ENCODE results near the gene AKAP6.

AKAP6 gene

GRCh38 chr14:32430326-32430725, 101.2 kb downstream of the AKAP6 start:
- H3K27ac ChIP-seq (ENCODE audit: low read depth, low read length), result no peak overlapping the region
- H3K9me3 ChIP-seq (ENCODE audit: insufficient read depth, low read depth, low read length), result no peaks in the 10 kb centered on the region
- H3K9ac ChIP-seq (ENCODE audit: low read depth, low read length), result no peak overlapping the region
- 87% methylated on average over 4 of the region's 4 CpGs for WGBS
- no peaks in the 10 kb centered on the region for H3K27me3 ChIP-seq (ENCODE audit: insufficient read depth, low read length)
- H3K4me3 ChIP-seq (ENCODE audit: low read length), result no peak overlapping the region
- H3K4me1 ChIP-seq (ENCODE audit: insufficient read depth, low read length), result peaks cover 40% of the 10 kb centered on the region
- H3K36me3 ChIP-seq (ENCODE audit: insufficient read depth, low read length), result no peaks in the 10 kb centered on the region

- Histone ChIP-seq H3K9ac (ENCODE audit: low read depth, low read length) (no peak overlapping the region), H3K9me3 (ENCODE audit: insufficient read depth, low read depth, low read length) (no peaks in the 10 kb centered on the region), H3K27me3 (ENCODE audit: insufficient read depth, low read length) (no peaks in the 10 kb centered on the region), H3K27ac (ENCODE audit: low read depth, low read length) (no peak overlapping the region), H3K4me1 (ENCODE audit: insufficient read depth, low read length) (peaks cover 23% of the 10 kb centered on the region; the same call in 1 of the 2 replicates), H3K4me3 (ENCODE audit: low read length) (no peak overlapping the region), H3K36me3 (ENCODE audit: insufficient read depth, low read length) (no peaks in the 10 kb centered on the region)
- 98% methylated on average over 7 of the region's 8 CpGs for WGBS
Measured at GRCh38 chr14:32432813-32433538, 103.9 kb downstream of the AKAP6 start.

GRCh38 chr14:32434180-32434579, 105.1 kb downstream of the AKAP6 start:
- peaks cover 11% of the 10 kb centered on the region; the same call in 1 of the 2 replicates for H3K4me1 ChIP-seq (ENCODE audit: insufficient read depth, low read length)
- WGBS, result 82% methylated on average over 2 of the region's 2 CpGs
- H3K27me3 ChIP-seq (ENCODE audit: insufficient read depth, low read length), result no peaks in the 10 kb centered on the region
- no peak overlapping the region for H3K9ac ChIP-seq (ENCODE audit: low read depth, low read length)
- H3K27ac ChIP-seq (ENCODE audit: low read depth, low read length), result no peak overlapping the region
- H3K4me3 ChIP-seq (ENCODE audit: low read length), result no peak overlapping the region
- H3K9me3 ChIP-seq (ENCODE audit: insufficient read depth, low read depth, low read length), result no peaks in the 10 kb centered on the region
- H3K36me3 ChIP-seq (ENCODE audit: insufficient read depth, low read length), result no peaks in the 10 kb centered on the region

- Histone ChIP-seq H3K27ac (ENCODE audit: low read depth, low read length) (no peak overlapping the region), H3K4me3 (ENCODE audit: low read length) (no peak overlapping the region), H3K4me1 (ENCODE audit: insufficient read depth, low read length) (peaks cover 6% of the 10 kb centered on the region; the same call in 1 of the 2 replicates), H3K36me3 (ENCODE audit: insufficient read depth, low read length) (no peaks in the 10 kb centered on the region), H3K27me3 (ENCODE audit: insufficient read depth, low read length) (no peaks in the 10 kb centered on the region), H3K9ac (ENCODE audit: low read depth, low read length) (no peak overlapping the region), H3K9me3 (ENCODE audit: insufficient read depth, low read depth, low read length) (no peaks in the 10 kb centered on the region)
Measured at GRCh38 chr14:32434880-32435279, 105.8 kb downstream of the AKAP6 start.

- 0 out of 2 replicates have a peak, but pooled peaks cover under 1% of the 10 kb centered on the region for H3K4me1 ChIP-seq (ENCODE audit: insufficient read depth, low read length)
- no peaks in the 10 kb centered on the region for H3K27me3 ChIP-seq (ENCODE audit: insufficient read depth, low read length)
- H3K4me3 ChIP-seq (ENCODE audit: low read length), result no peak overlapping the region
- H3K27ac ChIP-seq (ENCODE audit: low read depth, low read length), result no peak overlapping the region
- WGBS, result 94% methylated on average over 2 of the region's 2 CpGs
- H3K36me3 ChIP-seq (ENCODE audit: insufficient read depth, low read length), result no peaks in the 10 kb centered on the region
- no peaks in the 10 kb centered on the region for H3K9me3 ChIP-seq (ENCODE audit: insufficient read depth, low read depth, low read length)
- H3K9ac ChIP-seq (ENCODE audit: low read depth, low read length), result no peak overlapping the region
Measured at GRCh38 chr14:32435411-32435810, 106.3 kb downstream of the AKAP6 start.

GRCh38 chr14:32436993-32437392, 107.9 kb downstream of the AKAP6 start:
- H3K36me3 ChIP-seq (ENCODE audit: insufficient read depth, low read length), result no peaks in the 10 kb centered on the region
- H3K9ac ChIP-seq (ENCODE audit: low read depth, low read length), result no peak overlapping the region
- WGBS, result 100% methylated on average over 1 of the region's 1 CpG

GRCh38 chr14:32438517-32438916, 109.4 kb downstream of the AKAP6 start:
- Histone ChIP-seq H3K9ac (ENCODE audit: low read depth, low read length) (no peak overlapping the region), H3K27ac (ENCODE audit: low read depth, low read length) (no peak overlapping the region), H3K4me1 (ENCODE audit: insufficient read depth, low read length) (no peaks in the 10 kb centered on the region), H3K36me3 (ENCODE audit: insufficient read depth, low read length) (no peaks in the 10 kb centered on the region), H3K4me3 (ENCODE audit: low read length) (no peak overlapping the region), H3K9me3 (ENCODE audit: insufficient read depth, low read depth, low read length) (no peaks in the 10 kb centered on the region), H3K27me3 (ENCODE audit: insufficient read depth, low read length) (no peaks in the 10 kb centered on the region)
- WGBS, result 97% methylated on average over 1 of the region's 1 CpG

More at GRCh38 chr14:32436993-32437392, 107.9 kb downstream of the AKAP6 start:
- no peak overlapping the region for H3K27ac ChIP-seq (ENCODE audit: low read depth, low read length)
- H3K4me3 ChIP-seq (ENCODE audit: low read length), result no peak overlapping the region
- H3K4me1 ChIP-seq (ENCODE audit: insufficient read depth, low read length), result no peaks in the 10 kb centered on the region
- no peaks in the 10 kb centered on the region for H3K9me3 ChIP-seq (ENCODE audit: insufficient read depth, low read depth, low read length)
- H3K27me3 ChIP-seq (ENCODE audit: insufficient read depth, low read length), result no peaks in the 10 kb centered on the region

GRCh38 chr14:32443890-32444661, 115.0 kb downstream of the AKAP6 start:
- no peaks in the 10 kb centered on the region for H3K4me1 ChIP-seq (ENCODE audit: insufficient read depth, low read length)

GRCh38 chr14:32447371-32447770, 118.3 kb downstream of the AKAP6 start:
- Histone ChIP-seq H3K9me3 (ENCODE audit: insufficient read depth, low read depth, low read length) (no peaks in the 10 kb centered on the region), H3K9ac (ENCODE audit: low read depth, low read length) (no peak overlapping the region), H3K4me1 (ENCODE audit: insufficient read depth, low read length) (no peaks in the 10 kb centered on the region), H3K4me3 (ENCODE audit: low read length) (no peak overlapping the region), H3K27me3 (ENCODE audit: insufficient read depth, low read length) (no peaks in the 10 kb centered on the region), H3K36me3 (ENCODE audit: insufficient read depth, low read length) (no peaks in the 10 kb centered on the region), H3K27ac (ENCODE audit: low read depth, low read length) (no peak overlapping the region)
- WGBS, result 100% methylated on average over 1 of the region's 3 CpGs

More at GRCh38 chr14:32443890-32444661, 115.0 kb downstream of the AKAP6 start:
- no peak overlapping the region for H3K27ac ChIP-seq (ENCODE audit: low read depth, low read length)
- no peaks in the 10 kb centered on the region for H3K9me3 ChIP-seq (ENCODE audit: insufficient read depth, low read depth, low read length)
- no peak overlapping the region for H3K4me3 ChIP-seq (ENCODE audit: low read length)
- no peaks in the 10 kb centered on the region for H3K27me3 ChIP-seq (ENCODE audit: insufficient read depth, low read length)
- WGBS, result 93% methylated on average over 3 of the region's 3 CpGs
- H3K9ac ChIP-seq (ENCODE audit: low read depth, low read length), result no peak overlapping the region
- no peaks in the 10 kb centered on the region for H3K36me3 ChIP-seq (ENCODE audit: insufficient read depth, low read length)

GRCh38 chr14:32449648-32450047, 120.5 kb downstream of the AKAP6 start:
- no peaks in the 10 kb centered on the region for H3K36me3 ChIP-seq (ENCODE audit: insufficient read depth, low read length)
- H3K9me3 ChIP-seq (ENCODE audit: insufficient read depth, low read depth, low read length), result no peaks in the 10 kb centered on the region
- H3K4me3 ChIP-seq (ENCODE audit: low read length), result no peak overlapping the region
- 82% methylated on average over 1 of the region's 1 CpG for WGBS
- no peak overlapping the region for H3K9ac ChIP-seq (ENCODE audit: low read depth, low read length)
- no peaks in the 10 kb centered on the region for H3K27me3 ChIP-seq (ENCODE audit: insufficient read depth, low read length)
- no peaks in the 10 kb centered on the region for H3K4me1 ChIP-seq (ENCODE audit: insufficient read depth, low read length)
- H3K27ac ChIP-seq (ENCODE audit: low read depth, low read length), result no peak overlapping the region

GRCh38 chr14:32450919-32451675, 122.0 kb downstream of the AKAP6 start:
- H3K27ac ChIP-seq (ENCODE audit: low read depth, low read length), result no peak overlapping the region
- WGBS, result 83% methylated on average over 1 of the region's 2 CpGs
- no peaks in the 10 kb centered on the region for H3K4me1 ChIP-seq (ENCODE audit: insufficient read depth, low read length)
- H3K36me3 ChIP-seq (ENCODE audit: insufficient read depth, low read length), result no peaks in the 10 kb centered on the region
- no peaks in the 10 kb centered on the region for H3K27me3 ChIP-seq (ENCODE audit: insufficient read depth, low read length)
- H3K9me3 ChIP-seq (ENCODE audit: insufficient read depth, low read depth, low read length), result no peaks in the 10 kb centered on the region
- no peak overlapping the region for H3K9ac ChIP-seq (ENCODE audit: low read depth, low read length)
- H3K4me3 ChIP-seq (ENCODE audit: low read length), result no peak overlapping the region

Data from HUES64 (cell line).